ENCODE results near the gene DYNLT2. TPM values are rescaled to one million over a fixed set of nuclear protein-coding genes. Genes with fewer than 3 reads are reported as not detected.

The DYNLT2 gene
- total RNA-seq, 1 experiment from 2014 or later: 1.3 TPM

- Mint-ChIP-seq H3K9me3 (ENCODE audit: unreplicated experiment) (no peaks in the 10 kb centered on the region), H3K36me3 (ENCODE audit: insufficient read depth, unreplicated experiment) (no peaks in the 10 kb centered on the region), H3K27ac (ENCODE audit: low read depth, unreplicated experiment) (no peak overlapping the region), H3K27me3 (ENCODE audit: insufficient read depth, unreplicated experiment) (no peaks in the 10 kb centered on the region), H3K4me3 (ENCODE audit: unreplicated experiment) (no peak overlapping the region), H3K4me1 (ENCODE audit: insufficient read depth, unreplicated experiment) (peaks cover 5% of the 10 kb centered on the region)
- POLR2A ChIA-PET: interaction anchor here (0.9 kb wide), 1 partner anchor 25 kb away, joined by 3 read pairs; the partner anchor contains the start of genes C6orf120 and WDR27
- no TSS peak for BruUV-seq (replicated peaks)
- CTCF ChIA-PET: interaction anchor here (0.6 to 0.7 kb wide), 2 partner anchors 25 to 804 kb away, joined by 3 to 8 read pairs; partner anchors contain the start of genes C6orf120 and WDR27
- no peak for DNase-seq (ENCODE audit: unreplicated experiment)
- TF ChIP-seq, protein P1, sequence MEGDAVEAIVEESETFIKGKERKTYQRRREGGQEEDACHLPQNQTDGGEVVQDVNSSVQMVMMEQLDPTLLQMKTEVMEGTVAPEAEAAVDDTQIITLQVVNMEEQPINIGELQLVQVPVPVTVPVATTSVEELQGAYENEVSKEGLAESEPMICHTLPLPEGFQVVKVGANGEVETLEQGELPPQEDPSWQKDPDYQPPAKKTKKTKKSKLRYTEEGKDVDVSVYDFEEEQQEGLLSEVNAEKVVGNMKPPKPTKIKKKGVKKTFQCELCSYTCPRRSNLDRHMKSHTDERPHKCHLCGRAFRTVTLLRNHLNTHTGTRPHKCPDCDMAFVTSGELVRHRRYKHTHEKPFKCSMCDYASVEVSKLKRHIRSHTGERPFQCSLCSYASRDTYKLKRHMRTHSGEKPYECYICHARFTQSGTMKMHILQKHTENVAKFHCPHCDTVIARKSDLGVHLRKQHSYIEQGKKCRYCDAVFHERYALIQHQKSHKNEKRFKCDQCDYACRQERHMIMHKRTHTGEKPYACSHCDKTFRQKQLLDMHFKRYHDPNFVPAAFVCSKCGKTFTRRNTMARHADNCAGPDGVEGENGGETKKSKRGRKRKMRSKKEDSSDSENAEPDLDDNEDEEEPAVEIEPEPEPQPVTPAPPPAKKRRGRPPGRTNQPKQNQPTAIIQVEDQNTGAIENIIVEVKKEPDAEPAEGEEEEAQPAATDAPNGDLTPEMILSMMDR (IDR thresholded peaks at IDR 0.05; ENCODE audit: unreplicated experiment): no peak
- intact Hi-C loops (cut with micrococcal nuclease): no loop called here
Observed at GRCh38 chr6:169726963-169727362, 24.4 kb downstream of the DYNLT2 start.

GRCh38 chr6:169726049-169726400, 25.3 kb downstream of the DYNLT2 start:
- ChIA-PET POLR2A (interaction anchor here (5.4 to 5.6 kb wide), 2 partner anchors 24 kb away, joined by 73 to 102 read pairs; partner anchors contain the start of genes C6orf120, DYNLT2, ERMARD and WDR27), CTCF (interaction anchor here (0.6 kb wide), 2 partner anchors 378 to 863 kb away, joined by 3 read pairs; no protein-coding TSS in a partner anchor)
- Mint-ChIP-seq H3K27me3 (ENCODE audit: insufficient read depth, unreplicated experiment) (no peaks in the 10 kb centered on the region), H3K4me1 (ENCODE audit: insufficient read depth, unreplicated experiment) (peaks cover 5% of the 10 kb centered on the region), H3K36me3 (ENCODE audit: insufficient read depth, unreplicated experiment) (no peaks in the 10 kb centered on the region), H3K9me3 (ENCODE audit: unreplicated experiment) (no peaks in the 10 kb centered on the region), H3K4me3 (ENCODE audit: unreplicated experiment) (peak overlapping the region; percentile 28), H3K27ac (ENCODE audit: low read depth, unreplicated experiment) (no peak overlapping the region)
- TF ChIP-seq, protein P1 (IDR thresholded peaks at IDR 0.05; ENCODE audit: unreplicated experiment): no peak
- no TSS peak for BruUV-seq (replicated peaks)
- DNase-seq (ENCODE audit: unreplicated experiment): no peak
- intact Hi-C loops (cut with micrococcal nuclease): no loop called here

DNA sequence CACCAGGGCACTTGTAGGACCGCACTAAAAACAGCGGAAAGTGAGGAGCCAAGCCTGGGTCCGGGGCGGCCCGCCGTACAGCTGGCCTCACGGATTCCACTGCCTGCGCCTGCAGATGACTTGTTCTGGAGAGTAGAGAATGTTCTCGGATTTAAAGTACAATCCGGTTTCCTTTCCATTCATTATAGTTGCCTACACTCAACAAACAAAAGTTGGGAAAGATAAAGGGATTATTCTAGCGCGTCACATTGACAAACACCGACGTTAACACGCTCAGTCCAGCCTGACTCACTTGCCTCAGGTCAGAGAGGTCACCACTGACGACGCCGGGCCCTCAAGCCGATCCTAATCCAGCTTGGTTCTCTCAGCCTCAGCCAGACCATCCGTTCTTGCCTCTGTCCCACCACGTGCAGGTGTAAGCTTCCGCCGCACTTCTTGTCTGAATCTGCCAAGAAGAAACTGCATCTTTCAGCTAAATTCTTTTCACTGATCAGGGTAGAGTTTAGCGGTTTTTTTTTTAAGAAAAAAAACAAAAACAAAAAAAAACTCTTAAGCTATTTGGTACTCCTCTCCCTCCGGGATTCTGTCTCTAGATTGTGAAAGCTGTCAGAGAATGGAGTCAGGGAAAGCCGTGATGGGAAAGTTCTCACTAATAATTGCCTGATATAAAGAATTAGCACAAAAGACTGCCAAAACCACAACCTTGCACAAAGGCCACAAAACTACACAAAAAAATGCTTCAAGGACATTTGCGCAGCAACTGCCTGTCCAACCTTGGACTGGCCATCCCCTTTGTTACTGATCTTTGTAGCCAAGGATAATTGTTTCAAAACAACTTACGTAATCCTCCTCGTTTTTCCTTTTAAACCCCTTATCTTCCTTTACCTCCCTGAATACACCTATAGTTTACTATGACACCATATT, 26.0 kb downstream of the DYNLT2 start:
- no TSS peak for BruUV-seq (replicated peaks)
- no peaks in the 10 kb centered on the region for H3K27me3 Mint-ChIP-seq (ENCODE audit: insufficient read depth, unreplicated experiment)
- H3K36me3 Mint-ChIP-seq (ENCODE audit: insufficient read depth, unreplicated experiment): no peaks in the 10 kb centered on the region
- TF ChIP-seq, protein P1 (IDR thresholded peaks at IDR 0.05; ENCODE audit: unreplicated experiment): no peak
- no peak overlapping the region for H3K27ac Mint-ChIP-seq (ENCODE audit: low read depth, unreplicated experiment)
- H3K9me3 Mint-ChIP-seq (ENCODE audit: unreplicated experiment): no peaks in the 10 kb centered on the region
- peak; percentile 68 for DNase-seq (ENCODE audit: unreplicated experiment)
- H3K4me3 Mint-ChIP-seq (ENCODE audit: unreplicated experiment): peak overlapping the region; percentile 28
- ChIA-PET POLR2A (interaction anchor here (0.7 to 5.6 kb wide), 4 partner anchors 17 to 156 kb away, joined by 3 to 102 read pairs (median 38); partner anchors contain the start of genes C6orf120, DYNLT2, ERMARD and WDR27), CTCF (interaction anchor here (0.6 to 1.4 kb wide), 2 partner anchors 22 to 377 kb away, joined by 3 read pairs; no protein-coding TSS in a partner anchor)
- intact Hi-C loops (cut with micrococcal nuclease): no loop called here
- peaks cover 5% of the 10 kb centered on the region for H3K4me1 Mint-ChIP-seq (ENCODE audit: insufficient read depth, unreplicated experiment)

- no TSS peak for BruUV-seq (replicated peaks)
- DNase-seq (ENCODE audit: unreplicated experiment): peak; percentile 32
- TF ChIP-seq, protein P1 (IDR thresholded peaks at IDR 0.05; ENCODE audit: unreplicated experiment): no peak
- ChIA-PET POLR2A (interaction anchor here (0.7 to 5.6 kb wide), 4 partner anchors 16 to 156 kb away, joined by 3 to 102 read pairs (median 38); partner anchors contain the start of genes C6orf120, DYNLT2, ERMARD and WDR27), CTCF (interaction anchor here (1.4 kb wide), 1 partner anchor 23 kb away, joined by 3 read pairs; no protein-coding TSS in a partner anchor)
- peaks cover 5% of the 10 kb centered on the region for H3K4me1 Mint-ChIP-seq (ENCODE audit: insufficient read depth, unreplicated experiment)
- peak within 1 kb of the TSS; percentile 70 for H3K27ac Mint-ChIP-seq (ENCODE audit: low read depth, unreplicated experiment)
- H3K4me3 Mint-ChIP-seq (ENCODE audit: unreplicated experiment): peak within 1 kb of the TSS; percentile 90
- H3K27me3 Mint-ChIP-seq (ENCODE audit: insufficient read depth, unreplicated experiment): no peaks in the 10 kb centered on the region
- no peaks in the 10 kb centered on the region for H3K9me3 Mint-ChIP-seq (ENCODE audit: unreplicated experiment)
- intact Hi-C loops (cut with micrococcal nuclease): no loop called here
- no peaks in the 10 kb centered on the region for H3K36me3 Mint-ChIP-seq (ENCODE audit: insufficient read depth, unreplicated experiment)
Observed at GRCh38 chr6:169724494-169725124, 26.8 kb downstream of the DYNLT2 start, which contains the start of gene PHF10. PHF10 (minus strand) TSS chr6:169724500; CDS start chr6:169723931, 569 bp downstream.
